CD4-positive, alpha-beta T cell treated with Interleukin-4 for 1 hour (primary cell): ENCODE results near the gene DDIT4.

Source experiments
- DNase-seq, 2 donors: peaks; one replicate each; pipeline ENCODE4 v3.0.0-alpha.2; 2020 to 2022

DDIT4 gene

GRCh38 chr10:72318418-72319262 is 44.9 kb downstream of the DDIT4 start:
- no peak for DNase-seq

GRCh38 chr10:72319416-72320254 is 45.9 kb downstream of the DDIT4 start:
- DNase-seq: peak; percentile 86 to 88

GRCh38 chr10:72320676-72321247 is 47.0 kb downstream of the DDIT4 start:
- peak; percentile 51 to 81 for DNase-seq

GRCh38 chr10:72321248-72322029 is 47.7 kb downstream of the DDIT4 start:
- DNase-seq: no peak

- peak in 1 of 2 donors; percentile 47 for DNase-seq
These were observed 48.2 kb downstream of the DDIT4 start for GRCh38 chr10:72322030-72322279.

- DNase-seq: peak; percentile 55 to 62
These were observed 48.7 kb downstream of the DDIT4 start for GRCh38 chr10:72322280-72323058.

GRCh38 chr10:72323108-72323749 is 49.5 kb downstream of the DDIT4 start:
- DNase-seq: no peak

GRCh38 chr10:72323771-72324191 is 50.1 kb downstream of the DDIT4 start:
- no peak for DNase-seq
